Frontal cortex (tissue), 4 donors: ENCODE data around the gene IL26. TPM values are rescaled to one million over a fixed set of nuclear protein-coding genes. Genes with fewer than 3 reads are reported as not detected.

ENCODE experiments used
- DNase-seq, 2 donors: peaks; one replicate each; pipeline ENCODE4 v3.0.0; 2012; ENCODE audit warnings: low spot score in 2 of 2
- FAIRE-seq: peaks from 2 replicates; lab custom pipeline; 2012; peaks lifted over from hg19 to GRCh38; lab: Jason Lieb, UNC
- total RNA-seq: library from RNA; depleted of rRNA; stranded (reverse); fragments of >200 nt; gene quantifications from one replicate; pipeline ENCODE4 v1.2.3, GENCODE V29; 2014
- donor health status: control.
- donor health status: control.
- donor health status: control.

Gene IL26
- not detected for total RNA-seq

GRCh38 chr12:68225576-68226476 is at the start of gene IL26:
Gene IL26, minus strand, starts transcription at chr12:68225810. Its CDS starts 54 bp downstream, at chr12:68225756.
- FAIRE-seq: no peak
- DNase-seq: no peak

DNA sequence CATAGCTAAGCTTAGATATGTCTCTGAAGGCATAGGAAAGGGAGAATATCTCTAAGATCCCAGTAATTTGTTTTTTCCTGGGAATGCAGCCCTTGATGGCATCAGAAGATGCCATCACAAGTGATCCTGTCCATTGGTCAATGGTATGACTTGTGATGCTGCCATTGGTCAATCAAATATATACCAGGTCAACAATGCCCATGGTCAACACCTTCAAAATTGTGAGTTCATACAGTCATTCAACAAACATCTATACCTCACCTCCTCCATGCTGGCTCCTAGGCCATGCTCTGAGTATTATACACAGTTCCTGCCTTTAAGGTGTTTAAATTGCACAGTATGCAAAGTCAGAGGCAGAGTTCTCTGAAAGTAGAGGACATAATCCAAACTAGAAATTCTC is 47.1 kb upstream of the IL26 start:
- no peak for DNase-seq
- FAIRE-seq: no peak

DNA sequence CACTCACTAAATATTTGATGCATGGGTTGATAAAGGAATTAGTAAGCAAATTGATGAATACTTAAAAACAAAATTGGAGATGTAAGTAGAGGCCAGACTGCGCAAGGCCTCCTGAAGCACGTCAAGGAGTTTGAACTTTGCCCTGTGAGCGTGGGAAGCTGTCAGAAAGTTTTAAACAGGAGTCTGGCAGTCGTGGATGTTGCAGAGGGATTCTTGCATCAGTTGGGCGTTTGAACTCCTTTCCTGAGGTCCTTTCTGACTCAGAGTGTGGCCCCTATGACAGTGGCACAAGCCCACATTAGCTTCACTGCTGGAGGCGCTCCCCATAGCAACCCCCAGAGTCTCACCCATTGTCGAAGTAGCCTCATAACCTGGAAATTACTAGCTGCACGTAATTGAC is 45.7 kb upstream of the IL26 start:
- FAIRE-seq (no peak), DNase-seq (no peak)

DNA sequence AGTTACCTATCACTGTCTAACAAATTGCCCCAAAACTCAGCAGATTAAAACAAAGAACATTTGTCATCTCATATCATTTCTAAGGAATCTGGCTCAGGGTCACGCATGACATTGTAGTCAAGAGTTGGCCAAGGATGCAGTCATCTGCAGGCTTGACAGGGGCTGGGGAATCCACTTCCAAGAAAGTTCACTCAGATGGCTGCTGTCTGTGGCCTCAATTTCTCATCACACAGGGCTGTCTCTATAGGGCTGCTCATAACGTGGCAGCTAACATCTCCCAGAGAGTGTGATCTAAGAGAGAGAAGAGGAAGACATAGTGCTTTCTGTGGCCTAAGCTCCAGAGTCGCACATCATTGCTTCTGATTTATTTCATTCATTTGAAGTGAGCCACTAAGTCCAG is 44.7 kb upstream of the IL26 start:
- FAIRE-seq (no peak), DNase-seq (no peak)

- no peak for FAIRE-seq
- no peak for DNase-seq
These were observed 44.2 kb upstream of the IL26 start for GRCh38 chr12:68269779-68270178.

DNA sequence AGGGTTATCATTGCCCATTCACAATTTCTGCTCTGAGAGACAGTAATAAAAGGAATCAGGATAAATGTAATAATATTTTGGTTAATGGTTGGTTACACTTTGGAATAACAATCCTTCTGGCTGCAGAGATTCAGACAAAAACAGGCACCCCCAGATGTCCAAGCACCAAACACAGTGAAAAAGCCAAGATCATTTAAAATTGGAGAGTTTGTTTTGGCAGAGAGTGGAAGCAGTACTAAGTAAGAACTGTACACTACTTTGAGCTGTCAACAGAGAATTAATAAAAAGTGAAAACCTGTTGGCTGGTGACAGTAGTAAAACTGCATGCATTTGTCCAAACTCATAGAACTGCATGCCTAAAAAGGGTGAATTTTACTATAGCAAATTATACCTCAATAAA is 43.4 kb upstream of the IL26 start:
- no peak for DNase-seq
- no peak for FAIRE-seq

DNA sequence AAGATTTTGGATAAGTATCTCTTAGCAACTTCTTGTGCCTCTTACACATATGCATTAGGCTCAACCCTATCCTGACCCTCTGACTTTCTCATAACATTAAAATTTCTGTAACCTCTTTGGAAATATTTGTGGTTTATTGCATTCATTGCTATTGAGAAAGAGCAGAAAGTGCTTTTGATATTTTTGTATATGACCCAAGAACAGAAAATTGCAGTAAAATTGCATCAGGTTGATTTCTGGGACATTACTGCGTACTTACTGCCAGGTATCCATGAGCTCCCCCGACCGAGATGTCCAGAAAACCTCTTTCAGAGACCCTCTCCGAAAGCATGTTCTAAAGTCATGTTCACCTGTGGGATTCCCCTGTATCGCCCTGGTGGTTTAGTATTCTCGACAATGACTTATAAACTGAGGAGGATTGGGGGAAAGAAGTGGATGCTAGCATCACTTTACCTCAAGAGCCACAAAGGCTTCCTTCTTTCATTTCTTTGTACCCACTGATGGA is 42.3 kb upstream of the IL26 start:
- no peak for FAIRE-seq
- no peak for DNase-seq

GRCh38 chr12:68264857-68265256 is 39.2 kb upstream of the IL26 start:
- no peak for DNase-seq

GRCh38 chr12:68264158-68264855 is 38.7 kb upstream of the IL26 start:
- DNase-seq (no peak), FAIRE-seq (no peak)

More at GRCh38 chr12:68264857-68265256, 39.2 kb upstream of the IL26 start:
- FAIRE-seq: no peak

DNA sequence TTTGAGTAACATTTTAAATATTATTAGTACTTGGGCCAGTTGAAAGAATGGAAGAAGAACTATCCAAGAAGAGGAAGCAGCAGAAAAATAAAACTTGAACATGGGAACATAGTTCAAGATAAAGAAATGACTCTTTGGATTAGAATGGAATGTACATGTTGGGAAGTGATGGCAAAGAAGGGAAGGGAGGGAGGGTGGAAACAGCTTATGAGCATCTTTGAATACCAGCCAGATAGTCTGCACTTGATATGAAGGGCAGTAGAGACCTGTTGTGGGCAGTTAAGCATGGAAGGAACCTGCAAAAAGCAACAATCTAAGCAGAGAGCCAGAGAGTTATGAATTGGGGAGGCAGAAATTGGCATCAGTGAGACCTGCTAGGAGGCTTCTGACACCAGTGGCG is 37.8 kb upstream of the IL26 start:
- DNase-seq (no peak), FAIRE-seq (no peak)

- no peak for DNase-seq
- no peak for FAIRE-seq
These were observed 36.3 kb upstream of the IL26 start for GRCh38 chr12:68261896-68262295.

GRCh38 chr12:68260153-68260552 is 34.5 kb upstream of the IL26 start:
- FAIRE-seq (no peak), DNase-seq (no peak)

DNA sequence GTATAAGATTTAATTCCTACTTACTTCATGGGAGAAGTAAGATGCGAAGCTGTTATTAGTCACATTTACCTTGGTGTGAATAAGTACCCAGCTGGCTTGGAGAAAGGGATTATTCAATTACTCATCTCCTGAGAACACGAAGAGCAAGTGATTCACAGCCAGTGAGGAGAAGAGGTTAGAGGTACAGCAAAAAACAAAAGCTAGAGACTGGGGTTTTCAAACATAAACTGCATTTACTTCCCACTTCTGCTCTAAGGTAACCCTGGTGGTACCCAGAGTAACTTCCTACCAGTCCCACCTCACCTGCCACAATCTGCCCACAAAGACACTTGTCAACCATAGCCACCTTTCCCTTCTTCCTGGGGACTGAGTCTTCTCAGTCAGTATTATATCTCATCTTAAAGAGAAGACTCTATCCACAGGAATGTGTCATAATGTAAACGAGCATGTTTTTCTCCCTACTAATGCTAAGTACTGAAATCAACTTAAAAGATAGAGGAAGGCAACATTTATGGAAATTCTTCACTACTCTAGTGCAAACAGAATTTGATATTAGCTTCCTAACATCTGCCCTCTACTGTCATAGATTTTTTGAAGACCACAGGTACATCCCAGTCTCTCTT is 33.8 kb upstream of the IL26 start:
- no peak for FAIRE-seq
- DNase-seq: no peak

DNA sequence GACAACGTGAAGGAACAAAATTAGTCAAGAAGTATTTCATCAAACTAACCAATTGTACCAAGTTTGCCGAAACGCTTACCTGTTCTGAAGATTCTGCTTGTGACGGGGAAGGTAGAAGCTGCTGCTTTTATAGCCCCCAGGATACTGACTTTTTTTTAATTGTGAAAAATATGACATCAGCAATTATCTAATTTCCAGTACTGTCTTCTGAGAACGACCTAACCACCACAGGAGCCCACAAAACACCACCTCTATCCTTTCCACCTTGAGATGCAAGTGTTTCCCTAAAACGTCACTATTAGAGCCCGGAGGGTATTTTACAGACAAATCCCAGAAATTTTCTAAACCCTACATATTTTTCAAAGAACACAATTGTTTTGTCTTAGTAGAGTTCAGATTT is 27.9 kb upstream of the IL26 start, which contains the start of gene IL22:
Gene IL22 (minus strand): TSS at position 101 of the 400 bp plus-strand sequence. CDS start 156 bp downstream, outside the sequence.
- FAIRE-seq: no peak
- DNase-seq: no peak

GRCh38 chr12:68252077-68252476 is 26.5 kb upstream of the IL26 start:
- FAIRE-seq (no peak), DNase-seq (no peak)

GRCh38 chr12:68250454-68250853 is 24.8 kb upstream of the IL26 start:
- FAIRE-seq: no peak

GRCh38 chr12:68247785-68248184 is 22.2 kb upstream of the IL26 start:
- no peak for FAIRE-seq
- DNase-seq: no peak

More at GRCh38 chr12:68250454-68250853, 24.8 kb upstream of the IL26 start:
- no peak for DNase-seq

- FAIRE-seq (no peak), DNase-seq (no peak)
These were observed 20.7 kb upstream of the IL26 start for GRCh38 chr12:68246350-68246749.

DNA sequence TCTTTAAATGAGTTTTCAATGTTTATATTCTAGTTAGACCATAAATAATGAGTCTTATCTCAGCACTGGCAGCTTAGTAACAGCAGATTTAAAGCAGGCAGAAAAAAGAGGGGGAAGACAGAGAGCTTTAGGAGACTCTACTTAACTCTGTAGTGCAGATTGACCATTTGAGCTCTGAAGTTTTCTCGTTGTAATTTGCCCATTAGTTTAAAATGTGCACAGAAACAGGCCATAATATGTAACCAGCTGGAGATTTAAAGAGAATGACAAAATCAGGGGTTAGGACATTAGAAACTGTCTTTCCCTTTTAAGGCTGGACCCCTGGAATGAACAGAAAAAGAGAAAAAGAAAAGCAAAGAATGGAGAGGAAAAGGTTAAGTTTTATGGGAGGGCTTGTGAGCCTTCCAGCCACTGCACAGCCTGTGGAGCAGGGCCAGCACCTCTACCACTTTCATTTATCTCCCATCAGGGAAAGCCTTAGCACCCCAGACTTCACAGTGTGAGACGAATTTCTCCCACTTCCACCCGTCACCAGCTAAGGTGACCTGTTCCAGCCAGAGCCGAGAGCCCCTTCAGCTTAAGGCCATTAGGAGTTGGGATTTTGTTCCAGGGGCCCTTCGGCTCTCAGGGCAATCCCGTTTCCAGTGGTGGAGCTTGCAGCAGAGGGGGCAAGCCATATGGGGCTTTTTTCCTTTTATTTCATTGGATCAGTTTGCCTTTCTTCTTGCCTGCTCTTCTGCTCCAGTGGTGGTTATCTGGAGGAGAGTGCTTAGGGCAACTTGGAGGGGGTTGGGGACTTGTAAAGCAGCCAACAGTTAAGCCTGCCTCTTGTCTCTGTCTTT is 19.8 kb upstream of the IL26 start:
- DNase-seq (no peak), FAIRE-seq (no peak)

DNA sequence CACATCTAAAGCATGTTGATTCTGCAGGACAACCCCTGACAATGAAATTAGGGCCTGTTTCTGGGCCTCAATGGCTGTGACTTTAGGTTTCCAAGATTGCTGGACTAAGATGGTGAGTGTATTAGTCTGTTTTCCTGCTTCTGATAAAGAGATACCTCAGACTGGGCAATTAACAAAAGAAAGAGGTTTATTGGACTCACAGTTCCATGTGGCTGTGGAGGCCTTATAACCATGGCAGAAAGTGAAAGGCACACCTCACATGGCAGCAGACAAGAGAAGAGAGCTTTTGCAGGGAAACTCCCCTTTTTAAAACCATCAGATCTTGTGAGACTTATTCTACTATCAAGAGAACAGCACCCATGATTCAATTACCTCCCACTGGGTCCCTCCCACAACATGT is 17.2 kb upstream of the IL26 start:
- FAIRE-seq: no peak
- no peak for DNase-seq
